Gastrocnemius medialis (tissue), 4 donors: ENCODE measurements around the gene RALGAPB.

Experiments
- CTCF ChIP-seq, 5 experiments: fragments of 450-650 bp in 3 of 5; fragments of 200-600 bp in 2 of 5; sonication (generic) in 2 of 5; IDR thresholded peaks in 4 of 5; conservative IDR thresholded peaks in 1 of 5; 1 replicate in 4 of 5; 2 replicates in 1 of 5; pipeline ENCODE4 v1.5.1; 2016 to 2019; ENCODE audit warnings: antibody characterized with exemption in 5 of 5, mild to moderate bottlenecking in 3 of 5, moderate library complexity in 3 of 5
- POLR2A ChIP-seq, 2 donors: fragments of 450-650 bp; IDR thresholded peaks; one replicate each; pipeline ENCODE4 v1.6.1; 2017; ENCODE audit warnings: antibody characterized with exemption in 2 of 2, mild to moderate bottlenecking in 2 of 2, moderate library complexity in 2 of 2

DNA sequence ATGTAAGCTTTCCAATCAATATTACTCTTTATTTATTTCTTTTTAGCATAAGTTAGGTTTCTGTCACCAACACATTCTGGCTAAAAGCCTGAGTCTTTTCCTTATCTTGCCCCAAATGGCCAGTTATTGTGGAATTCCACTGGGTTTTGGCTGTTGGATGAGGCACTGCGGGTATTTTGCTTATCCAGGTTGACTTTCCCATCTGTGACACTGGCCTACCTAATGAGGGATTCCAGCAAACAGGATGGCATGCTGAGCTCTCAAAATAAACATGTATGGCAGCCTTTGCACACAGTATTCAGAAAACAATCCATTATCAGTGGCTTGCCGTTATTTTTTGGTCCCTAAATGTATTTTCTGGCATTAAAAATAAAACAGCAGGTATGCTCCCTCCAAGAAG is 6.5 kb upstream of the RALGAPB start:
- TF ChIP-seq CTCF (IDR thresholded peaks at IDR 0.05 in 4 of 5, conservative IDR thresholded peaks at IDR 0.05 in 1 of 5) (no peak), POLR2A (IDR thresholded peaks at IDR 0.05) (no peak)
